SJSA1 (cell line): ENCODE results near the gene NOC2L. TPM values are rescaled to one million over a fixed set of nuclear protein-coding genes. Genes with fewer than 3 reads are reported as not detected.
"Not testable (repeated sequence)": the region's sequence is repeated elsewhere in the genome, so short reads cannot be mapped to it uniquely, and the experiment has no call there.

ENCODE experiments used
- DNase-seq, 2 experiments: peaks; one replicate each; pipeline ENCODE4 v3.0.0-alpha.2; 2015 to 2020; ENCODE audit warnings: low spot score in 2 of 2, low read depth in 1 of 2
- H3K27ac ChIP-seq: fragments of 250-450 bp; sonication (Bioruptor Pico); 2 replicates; pipeline ENCODE4 v1.5.1; 2020; ENCODE audit warnings: mild to moderate bottlenecking, moderate library complexity
- H3K27me3 ChIP-seq: fragments of 250-450 bp; sonication (Bioruptor Pico); replicated peaks from 2 replicates; pipeline ENCODE4 v1.5.1; 2020; ENCODE audit warnings: mild to moderate bottlenecking, moderate library complexity
- H3K36me3 ChIP-seq: fragments of 250-450 bp; sonication (Bioruptor Pico); 2 replicates; pipeline ENCODE4 v1.5.1; 2020; ENCODE audit warnings: mild to moderate bottlenecking
- H3K4me1 ChIP-seq: fragments of 250-450 bp; sonication (Bioruptor Pico); replicated peaks from 2 replicates; pipeline ENCODE4 v1.6.1; 2021; ENCODE audit warnings: mild to moderate bottlenecking
- H3K4me3 ChIP-seq: fragments of 250-450 bp; sonication (Bioruptor Pico); 2 replicates; pipeline ENCODE4 v1.5.1; 2020; ENCODE audit warnings: mild to moderate bottlenecking
- H3K9me3 ChIP-seq: fragments of 250-450 bp; sonication (Bioruptor Pico); replicated peaks from 2 replicates; pipeline ENCODE4 v1.5.1; 2020; ENCODE audit warnings: mild to moderate bottlenecking
- total RNA-seq: library from RNA; depleted of rRNA; stranded (reverse); fragments of >200 nt; shearing (Covaris generic); gene quantifications from 2 replicates; pipeline ENCODE4 v1.2.3, GENCODE V29; 2014

Gene NOC2L
- total RNA-seq, 1 experiment from 2014 or later: 129 TPM

DNA sequence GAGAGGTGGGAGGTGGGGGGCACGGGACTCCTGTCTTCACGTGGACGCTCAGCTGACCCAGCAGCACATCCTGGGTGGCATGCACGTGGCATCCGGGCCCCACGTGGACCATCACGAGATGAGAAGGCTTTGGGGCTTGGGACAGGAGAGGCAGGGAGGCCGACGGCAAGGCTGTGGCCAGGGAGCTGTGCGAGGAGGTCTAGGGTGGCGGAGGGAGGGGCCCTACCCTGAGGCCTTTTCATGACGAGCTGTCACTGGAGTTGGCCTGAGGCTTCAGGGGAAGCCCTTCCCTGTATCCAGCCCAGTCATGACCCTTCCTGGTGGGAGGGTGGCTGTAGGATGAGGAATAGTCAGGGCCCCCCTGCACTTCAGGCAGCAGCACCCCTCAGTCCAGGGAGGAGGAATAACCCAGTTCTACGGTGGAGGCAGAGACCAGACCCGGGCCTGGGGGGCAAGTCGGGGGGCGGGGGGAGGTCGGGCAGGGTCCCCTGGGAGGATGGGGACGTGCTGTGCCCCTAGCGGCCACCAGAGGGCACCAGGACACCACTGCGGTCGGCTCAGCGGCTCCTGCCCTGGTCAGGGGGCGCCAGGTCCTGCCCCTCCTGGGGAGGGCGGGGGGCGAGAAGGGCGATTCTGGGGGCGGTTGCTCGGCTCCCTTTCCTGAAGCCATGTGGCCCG is 24.9 kb upstream of the NOC2L start:
- Histone ChIP-seq H3K27ac (no peak overlapping the region), H3K4me3 (no peak overlapping the region), H3K4me1 (peaks cover 7% of the 10 kb centered on the region), H3K27me3 (peaks cover 23% of the 10 kb centered on the region), H3K36me3 (no peaks in the 10 kb centered on the region), H3K9me3 (no peaks in the 10 kb centered on the region)
- DNase-seq: no peak

DNA sequence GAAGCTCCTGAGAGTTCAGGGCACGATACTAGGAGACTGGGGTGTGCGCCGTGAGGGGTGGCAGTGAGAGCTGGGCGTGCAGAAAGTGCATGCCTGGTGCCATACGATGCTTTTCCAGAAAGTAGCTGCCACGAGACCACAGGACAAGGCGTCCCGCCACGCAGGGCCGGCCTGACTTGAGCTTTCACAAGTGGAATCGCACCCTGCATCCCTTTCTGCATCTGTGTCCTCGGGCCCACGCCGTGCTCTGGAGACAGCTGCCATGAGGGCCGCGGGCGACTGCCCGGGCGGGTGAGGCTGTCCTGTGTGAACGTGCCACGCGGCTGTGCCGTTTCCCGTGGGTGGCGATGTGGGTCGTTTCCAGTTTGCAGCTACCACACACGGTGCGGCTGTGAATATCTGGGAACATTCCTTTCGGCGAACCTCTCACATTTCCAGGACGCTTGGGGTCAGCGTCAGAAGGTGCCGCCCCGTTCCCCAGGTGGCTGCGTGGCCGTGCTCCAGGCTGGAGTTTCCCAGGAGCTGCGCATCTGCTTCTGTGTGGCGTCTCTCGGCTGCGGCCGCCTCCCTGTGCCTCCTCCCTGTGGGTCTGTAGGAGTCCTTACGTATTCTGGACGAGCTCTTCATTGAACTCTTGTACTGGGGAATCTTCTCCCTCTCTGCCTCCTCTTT is 23.8 kb upstream of the NOC2L start:
- Histone ChIP-seq H3K9me3 (no peaks in the 10 kb centered on the region; the same call in 1 of the 2 replicates), H3K36me3 (no peaks in the 10 kb centered on the region), H3K4me1 (peaks cover 7% of the 10 kb centered on the region), H3K4me3 (no peak overlapping the region), H3K27ac (no peak overlapping the region), H3K27me3 (peaks cover 23% of the 10 kb centered on the region)
- no peak for DNase-seq

DNA sequence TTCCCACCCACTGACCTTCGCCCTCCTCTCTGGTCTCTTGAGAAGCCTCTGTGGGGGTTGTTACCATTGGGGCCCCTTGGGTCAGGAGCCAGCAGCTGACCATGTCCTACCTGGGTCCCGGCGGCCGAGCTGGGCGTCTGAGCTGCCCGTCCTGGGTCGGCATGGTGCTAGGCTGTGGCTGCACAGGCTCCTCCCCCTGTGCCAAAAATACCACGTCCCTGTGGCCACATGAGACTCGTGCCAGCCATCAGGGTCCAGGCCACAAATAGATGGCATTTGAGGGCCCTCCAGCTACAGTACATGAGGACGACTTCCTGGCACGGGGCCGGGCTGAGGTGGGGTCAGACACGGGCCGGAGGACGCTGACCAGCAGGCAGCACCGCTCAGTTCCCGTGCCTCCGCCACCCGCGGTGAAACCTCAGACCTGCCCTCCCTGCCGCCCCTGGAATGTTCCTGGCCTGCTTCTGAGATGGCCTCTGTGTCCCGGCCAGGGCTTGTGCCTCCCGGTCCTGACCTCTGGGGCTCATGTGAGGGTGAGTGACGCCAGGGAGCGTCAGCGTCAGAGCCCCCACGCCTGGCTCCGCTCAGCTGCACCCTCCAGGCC is 23.0 kb upstream of the NOC2L start, which contains the start of gene PERM1:
TSS of gene PERM1 (minus strand) at position 139 of the 604 bp plus-strand sequence. CDS start 1,064 bp downstream, outside the sequence.
- no peak within 1 kb of the TSS for H3K4me3 ChIP-seq
- no peak for DNase-seq
- no peak within 1 kb of the TSS for H3K27ac ChIP-seq
- no peaks in the 10 kb centered on the region for H3K36me3 ChIP-seq
- H3K27me3 ChIP-seq: peaks cover 23% of the 10 kb centered on the region
- peaks cover 7% of the 10 kb centered on the region for H3K4me1 ChIP-seq
- H3K9me3 ChIP-seq: no peaks in the 10 kb centered on the region; the same call in 1 of the 2 replicates

DNA sequence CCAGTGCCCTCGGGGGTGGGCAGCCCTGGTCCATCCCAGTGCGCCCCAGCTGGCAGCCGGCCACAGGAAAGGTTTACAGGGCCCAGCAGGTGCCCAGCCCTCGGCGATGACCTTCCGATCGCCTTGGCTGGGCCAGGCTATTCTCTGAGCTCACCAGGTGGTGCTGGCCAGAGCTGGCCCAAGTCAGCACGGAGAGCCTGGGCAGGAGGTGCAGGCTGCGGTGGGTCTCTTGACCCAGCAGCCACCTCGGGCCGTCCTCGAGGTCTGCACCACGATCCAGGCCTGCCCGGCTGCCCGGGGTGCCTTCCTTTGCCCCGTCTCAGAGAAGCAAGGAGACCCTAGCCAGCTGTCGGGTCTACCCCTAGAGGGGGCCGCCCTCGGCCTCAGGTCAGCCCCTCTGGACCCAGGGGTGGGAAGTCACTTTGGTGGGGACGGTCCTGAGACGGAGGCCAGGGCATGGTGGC is 22.5 kb upstream of the NOC2L start:
- Histone ChIP-seq H3K4me3 (no peak overlapping the region), H3K27ac (no peak overlapping the region), H3K36me3 (no peaks in the 10 kb centered on the region), H3K9me3 (no peaks in the 10 kb centered on the region; the same call in 1 of the 2 replicates), H3K4me1 (peaks cover 7% of the 10 kb centered on the region), H3K27me3 (peaks cover 23% of the 10 kb centered on the region)
- DNase-seq: no peak

DNA sequence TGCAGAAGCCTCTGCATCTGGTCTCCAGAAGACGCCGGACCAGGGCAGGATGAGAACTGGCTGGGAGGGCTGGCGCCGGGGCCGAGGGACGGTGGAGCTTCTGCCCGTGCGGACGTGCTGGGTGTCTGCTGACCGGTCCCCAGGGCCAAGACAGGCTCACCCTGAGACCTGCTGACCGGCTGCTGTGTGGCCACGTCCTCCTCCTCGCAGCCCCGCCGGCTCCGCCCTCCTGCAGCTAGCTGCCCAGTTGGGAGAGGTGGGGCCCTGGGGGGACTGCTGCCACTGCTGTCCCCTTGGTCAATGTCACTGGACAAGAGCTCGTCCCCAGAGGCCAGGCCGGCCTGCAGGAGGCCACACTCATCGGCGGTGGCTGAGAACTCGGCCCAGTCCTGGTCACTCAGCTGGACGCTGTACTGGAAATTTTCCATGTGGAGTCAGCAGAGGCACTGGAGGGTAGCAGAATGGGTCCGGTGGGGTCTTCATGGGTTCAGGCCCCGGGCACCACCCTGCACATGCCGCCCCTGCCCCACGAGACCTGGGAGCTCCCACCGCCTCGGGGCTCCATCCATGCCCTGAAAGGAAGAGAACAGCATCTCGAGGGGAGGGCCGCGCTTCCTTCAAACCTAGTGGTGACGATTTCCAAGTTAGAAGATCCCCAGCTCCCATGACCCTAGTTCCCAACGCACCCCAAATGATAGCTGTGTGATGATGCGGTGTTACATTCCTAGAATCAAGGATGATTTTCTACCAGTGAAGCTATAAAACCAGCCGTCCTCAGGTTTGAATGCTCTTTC is 21.7 kb upstream of the NOC2L start:
- Histone ChIP-seq H3K27me3 (peaks cover 23% of the 10 kb centered on the region), H3K9me3 (no peaks in the 10 kb centered on the region; the same call in 1 of the 2 replicates), H3K36me3 (no peaks in the 10 kb centered on the region), H3K4me3 (no peak overlapping the region), H3K4me1 (peaks cover 13% of the 10 kb centered on the region), H3K27ac (no peak overlapping the region)
- DNase-seq: no peak

DNA sequence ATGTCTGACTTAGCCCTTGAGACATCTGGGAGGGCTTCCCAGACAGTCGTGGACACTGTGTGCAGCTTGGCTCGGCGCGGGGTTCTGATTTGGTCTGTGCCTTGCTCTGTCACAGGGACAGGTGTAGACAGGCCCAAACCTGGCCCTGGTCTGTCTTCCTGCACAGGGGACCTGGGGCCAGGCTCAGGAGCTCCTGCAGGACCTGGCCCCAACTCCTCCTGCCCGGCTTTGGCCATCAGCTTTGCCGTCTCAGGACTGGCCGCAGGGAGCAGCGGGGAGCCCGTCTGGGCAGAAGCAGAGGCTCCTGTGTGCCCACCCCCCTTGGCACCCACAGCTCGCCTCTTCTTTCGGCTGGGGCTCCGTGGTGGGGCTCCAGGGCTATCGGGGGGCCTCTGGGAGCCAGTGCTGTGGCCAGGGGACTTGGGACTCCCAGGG is 21.1 kb upstream of the NOC2L start:
- no peak for DNase-seq
- peaks cover 23% of the 10 kb centered on the region for H3K27me3 ChIP-seq
- no peaks in the 10 kb centered on the region; the same call in 1 of the 2 replicates for H3K9me3 ChIP-seq
- no peaks in the 10 kb centered on the region for H3K36me3 ChIP-seq
- H3K27ac ChIP-seq: no peak overlapping the region
- H3K4me1 ChIP-seq: peaks cover 17% of the 10 kb centered on the region
- H3K4me3 ChIP-seq: no peak overlapping the region

DNA sequence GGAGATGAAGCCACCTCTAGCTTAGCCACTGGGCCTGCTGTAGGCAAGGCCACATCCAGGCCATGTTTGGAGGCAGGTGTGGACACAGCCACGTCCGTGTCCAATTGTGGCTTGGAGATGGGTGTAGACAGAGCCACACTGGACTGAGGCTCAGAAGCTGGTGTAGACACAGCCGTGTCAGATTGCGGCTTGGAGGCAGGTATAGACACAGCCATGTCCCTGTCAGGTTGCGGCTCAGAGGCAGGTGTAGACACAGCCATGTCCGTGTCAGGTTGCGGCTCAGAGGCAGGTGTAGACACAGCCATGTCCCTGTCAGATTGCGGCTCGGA is 20.7 kb upstream of the NOC2L start:
- H3K4me1 ChIP-seq: peaks cover 17% of the 10 kb centered on the region
- no peak overlapping the region for H3K4me3 ChIP-seq
- H3K9me3 ChIP-seq: no peaks in the 10 kb centered on the region; the same call in 1 of the 2 replicates
- DNase-seq: no peak
- H3K27ac ChIP-seq: no peak overlapping the region
- H3K27me3 ChIP-seq: peaks cover 21% of the 10 kb centered on the region
- no peaks in the 10 kb centered on the region for H3K36me3 ChIP-seq

DNA sequence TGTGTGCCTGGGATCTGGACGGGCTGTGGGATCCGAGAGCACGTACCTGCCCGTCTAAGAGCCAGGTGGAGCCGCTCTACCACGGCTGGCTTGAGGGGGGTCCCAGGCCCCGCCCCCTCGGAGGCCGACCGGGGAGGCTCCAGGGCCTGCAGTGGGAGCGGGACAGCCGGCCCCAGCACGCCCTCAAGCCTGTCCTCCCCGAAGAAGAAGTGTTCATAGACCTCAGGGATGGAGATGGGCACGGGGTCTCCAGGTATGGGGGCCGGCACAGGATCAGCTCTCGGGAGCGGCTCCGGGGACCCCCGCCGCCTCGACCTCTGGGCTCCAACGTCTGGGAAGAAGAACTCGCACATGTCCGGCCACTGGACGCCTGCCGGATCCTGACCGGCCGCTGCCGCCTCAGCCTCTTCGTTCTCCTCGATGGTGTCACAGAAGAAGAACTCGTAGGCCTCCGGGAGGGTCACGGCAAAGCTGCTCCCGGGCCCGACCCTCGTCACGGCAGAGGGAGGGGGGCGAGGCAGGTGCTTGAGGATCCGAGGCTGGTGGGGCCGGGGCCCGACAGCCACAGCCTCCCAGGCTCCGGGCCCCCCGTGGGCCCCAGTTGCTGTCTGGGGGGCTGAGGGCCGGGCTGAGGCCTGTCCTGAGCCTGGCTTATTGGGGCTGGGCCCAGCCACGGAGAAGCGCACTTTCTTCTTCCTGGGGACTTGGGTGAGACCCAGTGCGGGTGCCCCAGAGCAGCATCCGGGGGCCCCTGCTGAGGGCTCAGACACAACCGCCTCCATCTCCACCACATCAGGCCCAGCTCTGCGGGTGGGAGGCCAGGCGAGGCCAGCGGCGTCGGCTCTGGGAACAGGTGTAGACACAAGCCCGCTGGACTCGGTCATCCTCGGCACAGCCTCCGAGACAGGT is 20.0 kb upstream of the NOC2L start:
- no peak overlapping the region for H3K27ac ChIP-seq
- no peaks in the 10 kb centered on the region for H3K36me3 ChIP-seq
- H3K4me3 ChIP-seq: no peak overlapping the region
- no peaks in the 10 kb centered on the region; the same call in 1 of the 2 replicates for H3K9me3 ChIP-seq
- H3K27me3 ChIP-seq: peaks cover 19% of the 10 kb centered on the region
- peaks cover 17% of the 10 kb centered on the region for H3K4me1 ChIP-seq
- DNase-seq: no peak

DNA sequence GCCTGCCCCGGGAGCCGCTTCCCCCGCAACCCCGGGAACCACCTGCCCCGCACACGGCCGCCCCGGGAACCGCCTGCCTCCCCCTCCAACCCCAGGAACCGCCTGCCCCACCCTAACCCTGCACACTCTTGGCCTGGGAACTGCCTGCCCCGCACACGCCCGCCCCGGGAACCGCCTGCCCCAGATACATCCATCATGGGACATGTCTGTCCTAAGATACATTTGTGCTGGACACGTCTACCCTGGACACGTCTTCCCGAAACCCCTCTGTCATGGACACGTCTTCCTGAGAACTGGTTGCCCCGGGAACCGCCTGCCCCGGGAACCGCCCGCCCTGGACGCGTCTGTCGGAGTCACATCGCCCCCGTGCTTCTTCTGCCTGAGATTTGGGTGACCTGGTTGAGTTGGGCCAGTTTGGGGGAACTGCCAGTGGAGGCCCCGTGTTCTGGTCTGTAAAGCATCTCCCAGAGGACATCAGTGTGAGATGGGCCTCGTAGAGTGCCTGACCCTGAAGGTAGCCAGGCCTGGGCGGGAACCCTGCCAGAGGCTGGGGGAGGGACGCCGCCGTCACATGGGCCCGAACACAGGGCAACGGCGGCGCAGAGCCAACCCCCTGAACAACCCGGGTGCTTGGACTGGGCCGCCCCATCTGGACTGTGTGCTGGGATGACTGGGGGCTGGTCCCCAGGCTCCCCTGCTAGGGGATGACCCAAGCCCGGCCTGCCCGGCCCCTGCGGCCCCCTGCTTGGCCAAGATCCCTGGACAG is 19.2 kb upstream of the NOC2L start:
- Histone ChIP-seq H3K4me1 (peaks cover 13% of the 10 kb centered on the region), H3K27ac (no peak overlapping the region), H3K4me3 (no peak overlapping the region), H3K27me3 (peaks cover 12% of the 10 kb centered on the region), H3K36me3 (no peaks in the 10 kb centered on the region), H3K9me3 (no peaks in the 10 kb centered on the region; the same call in 1 of the 2 replicates)
- DNase-seq: no peak

DNA sequence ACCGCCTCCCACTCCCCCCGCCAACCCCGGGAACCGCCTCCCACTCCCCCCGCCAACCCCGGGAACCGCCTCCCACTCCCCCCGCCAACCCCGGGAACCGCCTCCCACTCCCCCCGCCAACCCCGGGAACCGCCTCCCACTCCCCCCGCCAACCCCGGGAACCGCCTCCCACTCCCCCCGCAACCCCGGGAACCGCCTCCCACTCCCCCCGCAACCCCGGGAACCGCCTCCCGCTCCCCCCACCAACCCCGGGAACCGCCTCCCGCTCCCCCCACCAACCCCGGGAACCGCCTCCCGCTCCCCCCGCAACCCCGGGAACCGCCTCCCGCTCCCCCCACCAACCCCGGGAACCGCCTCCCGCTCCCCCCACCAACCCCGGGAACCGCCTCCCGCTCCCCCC is 17.7 kb upstream of the NOC2L start:
- not testable (repeated sequence) for H3K4me1 ChIP-seq, H3K9me3 ChIP-seq, H3K27ac ChIP-seq, H3K27me3 ChIP-seq, DNase-seq, H3K36me3 ChIP-seq, H3K4me3 ChIP-seq

DNA sequence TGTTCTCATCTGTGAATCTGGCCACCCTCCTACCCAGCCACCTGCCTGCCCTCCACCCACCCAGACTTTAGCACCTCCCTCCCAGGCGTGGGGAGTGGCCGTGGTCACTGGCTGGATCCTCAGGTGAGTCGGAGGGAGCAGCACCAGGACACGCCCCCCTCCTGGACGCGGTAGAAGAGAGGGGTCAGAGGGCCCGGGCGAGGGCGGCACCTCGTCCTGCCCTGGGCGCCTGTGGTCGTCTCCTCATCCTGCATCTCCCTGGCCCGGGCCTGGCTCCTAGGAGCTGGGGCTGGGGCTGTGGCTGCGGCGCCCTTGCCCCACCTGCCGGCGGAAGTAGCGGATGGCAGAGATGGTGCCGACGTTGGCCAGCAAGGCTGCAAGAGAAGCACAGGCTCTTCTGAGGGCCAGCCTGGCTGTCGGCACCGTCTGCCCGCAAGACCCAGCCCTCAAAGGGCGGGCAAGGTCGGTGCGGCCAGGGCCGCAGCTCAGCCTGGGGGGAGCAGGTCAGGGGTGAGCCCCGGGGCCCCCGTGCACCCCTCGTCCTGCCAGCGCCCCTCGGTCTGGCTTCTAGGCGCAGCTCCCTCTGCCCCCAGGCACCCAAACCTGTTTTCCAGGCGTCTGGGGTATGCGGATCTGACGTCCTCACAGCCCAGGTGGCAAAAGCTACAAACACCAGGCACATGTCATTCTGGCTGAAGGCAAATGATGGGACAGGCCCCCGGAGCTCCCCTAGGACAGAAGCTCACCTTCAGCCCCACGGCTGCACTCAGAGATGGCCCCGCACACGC is 17.0 kb upstream of the NOC2L start:
- Histone ChIP-seq H3K27me3 (peaks cover 11% of the 10 kb centered on the region), H3K4me1 (peaks cover 10% of the 10 kb centered on the region), H3K4me3 (peak overlapping the region; percentile 27), H3K9me3 (no peaks in the 10 kb centered on the region; the same call in 1 of the 2 replicates), H3K36me3 (no peaks in the 10 kb centered on the region), H3K27ac (no peak overlapping the region)
- peak; percentile 76 to 83 for DNase-seq
